22Rv1 (cell line): ENCODE results near the gene PARD3.

ENCODE experiments used
- ZFX ChIP-seq: fragments of 450-650 bp; IDR thresholded peaks from 2 replicates; pipeline ENCODE4 v1.6.1; 2017; ENCODE audit warnings: antibody characterized with exemption, borderline replicate concordance
- TF ChIP-seq, protein P1 (sequence below): fragments of 450-650 bp; IDR thresholded peaks from 2 replicates; pipeline ENCODE4 v1.5.1; 2017; ENCODE audit warnings: mild to moderate bottlenecking

DNA sequence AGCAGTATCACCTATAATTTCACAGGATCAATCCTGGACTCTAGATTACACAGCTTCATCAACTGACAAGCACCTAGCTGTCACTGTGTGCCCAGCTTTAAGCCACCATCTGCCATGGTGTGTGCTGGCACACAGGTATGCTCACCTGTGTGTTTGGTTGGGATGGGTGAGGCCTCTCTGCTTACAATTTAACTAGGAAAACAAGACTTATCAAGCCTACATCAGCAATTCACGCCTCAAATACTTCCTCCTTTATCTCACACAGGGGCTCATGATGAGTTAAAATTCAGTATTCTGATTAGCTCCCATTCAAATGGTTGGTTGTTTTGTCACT, 608.2 kb downstream of the PARD3 start:
- TF ChIP-seq, protein P1, sequence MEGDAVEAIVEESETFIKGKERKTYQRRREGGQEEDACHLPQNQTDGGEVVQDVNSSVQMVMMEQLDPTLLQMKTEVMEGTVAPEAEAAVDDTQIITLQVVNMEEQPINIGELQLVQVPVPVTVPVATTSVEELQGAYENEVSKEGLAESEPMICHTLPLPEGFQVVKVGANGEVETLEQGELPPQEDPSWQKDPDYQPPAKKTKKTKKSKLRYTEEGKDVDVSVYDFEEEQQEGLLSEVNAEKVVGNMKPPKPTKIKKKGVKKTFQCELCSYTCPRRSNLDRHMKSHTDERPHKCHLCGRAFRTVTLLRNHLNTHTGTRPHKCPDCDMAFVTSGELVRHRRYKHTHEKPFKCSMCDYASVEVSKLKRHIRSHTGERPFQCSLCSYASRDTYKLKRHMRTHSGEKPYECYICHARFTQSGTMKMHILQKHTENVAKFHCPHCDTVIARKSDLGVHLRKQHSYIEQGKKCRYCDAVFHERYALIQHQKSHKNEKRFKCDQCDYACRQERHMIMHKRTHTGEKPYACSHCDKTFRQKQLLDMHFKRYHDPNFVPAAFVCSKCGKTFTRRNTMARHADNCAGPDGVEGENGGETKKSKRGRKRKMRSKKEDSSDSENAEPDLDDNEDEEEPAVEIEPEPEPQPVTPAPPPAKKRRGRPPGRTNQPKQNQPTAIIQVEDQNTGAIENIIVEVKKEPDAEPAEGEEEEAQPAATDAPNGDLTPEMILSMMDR, result no peak
- TF ChIP-seq ZFX, result no peak
